ENCODE data around the gene NDUFS3. TPM values are rescaled to one million over a fixed set of nuclear protein-coding genes. Genes with fewer than 3 reads are reported as not detected.

Gene NDUFS3
- total and polyA plus RNA-seq, 10 of the 15 experiments (the other 5 are each of a cell fraction or from before 2014, with no cell fraction given) = 22.3 to 217 (median 125) TPM

GRCh38 chr11:47532597-47533213 is 46.2 kb upstream of the NDUFS3 start (continued):
- no peak for TF ChIP-seq RELB (IDR thresholded peaks at IDR 0.05; ENCODE audit: low read depth)
- no peak for TF ChIP-seq CHD4 (IDR thresholded peaks at IDR 0.05)
- no peak for TF ChIP-seq BHLHE40 (IDR thresholded peaks at IDR 0.05; ENCODE audit: borderline replicate concordance in 1 of 2, low read depth in 2 of 2, low read length in 1 of 2)

- H3K36me3 ChIP-seq (ENCODE audit: control insufficient read depth in 2 of 2, insufficient read depth in 2 of 2, low read length in 1 of 2) = peaks cover 0 to 10% of the 10 kb centered on the region in 2 experiments
- BruUV-seq (replicated peaks) = no TSS peak
- no peak for ATAC-seq
- TF ChIP-seq BCLAF1 (IDR thresholded peaks at IDR 0.05) (no peak), CREM (IDR thresholded peaks at IDR 0.05; ENCODE audit: low read depth) (no peak), PBX3 (IDR thresholded peaks at IDR 0.05; ENCODE audit: insufficient replicate concordance, low read depth, low read length) (no peak), EP300 (IDR thresholded peaks at IDR 0.05; ENCODE audit: borderline replicate concordance in 1 of 2, control insufficient read depth in 1 of 2, low read depth in 2 of 2, low read length in 2 of 2) (no peak), RUNX3 (IDR thresholded peaks at IDR 0.05; ENCODE audit: low read length) (no peak), HDGF (IDR thresholded peaks at IDR 0.05) (no peak), ZNF24 (IDR thresholded peaks at IDR 0.05) (no peak), ATF2 (IDR thresholded peaks at IDR 0.05; ENCODE audit: low read length) (no peak), KLF5 (IDR thresholded peaks at IDR 0.05; ENCODE audit: partially characterized antibody) (no peak), MTA2 (IDR thresholded peaks at IDR 0.05; ENCODE audit: low read depth) (no peak)
Observed at GRCh38 chr11:47533690-47534151, 45.2 kb upstream of the NDUFS3 start.

More at GRCh38 chr11:47533690-47534151, 45.2 kb upstream of the NDUFS3 start:
- Histone ChIP-seq H3K27me3 (replicated peaks in 1 of 2; ENCODE audit: control insufficient read depth in 2 of 2, insufficient read depth in 2 of 2, low read length in 1 of 2) (no peaks in the 10 kb centered on the region), H3K27ac (ENCODE audit: control insufficient read depth, insufficient read depth) (no peak overlapping the region), H3K79me2 (ENCODE audit: control insufficient read depth, insufficient read depth, low read length) (peaks cover 81% of the 10 kb centered on the region), H3K9ac (ENCODE audit: control insufficient read depth, insufficient read depth, low read length) (no peak overlapping the region), H3K4me3 (no peak overlapping the region), H4K20me1 (ENCODE audit: control insufficient read depth, insufficient read depth) (no peaks in the 10 kb centered on the region), H3K4me2 (ENCODE audit: control insufficient read depth, insufficient read depth) (no peak overlapping the region), H2AFZ (ENCODE audit: control insufficient read depth, low read depth, low read length) (no peak overlapping the region), H3K4me1 (ENCODE audit: control insufficient read depth, insufficient read depth, low read length) (no peaks in the 10 kb centered on the region; the same call in 1 of the 2 replicates), H3K9me3 (replicated peaks; ENCODE audit: control insufficient read depth, insufficient read depth, low read length) (no peaks in the 10 kb centered on the region)
- CTCF ChIA-PET = interaction anchor here (0.6 to 2.6 kb wide), 3 partner anchors 12 to 18 kb away, joined by 6 to 9 read pairs (median 7); no protein-coding TSS in a partner anchor
- in situ Hi-C loops (cut with MboI) = no loop called here
- FAIRE-seq = no peak
- WGBS (ENCODE audit: insufficient coverage, insufficient replicate concordance, low lambda C conversion rate, missing lambda C conversion rate) = 100% methylated on average over 1 of the region's 2 CpGs
- RAD21 ChIA-PET (ENCODE audit: unreplicated experiment) = interaction anchor here (0.6 kb wide), 1 partner anchor 18 kb away, joined by 3 read pairs; no protein-coding TSS in a partner anchor
- POLR2A ChIA-PET = interaction anchor here (0.5 to 3.9 kb wide), 7 partner anchors 8 to 299 kb away, joined by 3 to 16 read pairs (median 4); partner anchors contain the start of genes CELF1 and MTCH2
- intact Hi-C loops (cut with micrococcal nuclease; ENCODE audit: unreplicated experiment) = no loop called here
- SMC1A ChIA-PET (ENCODE audit: uncharacterized antibody, unreplicated experiment) = interaction anchor here (0.8 to 6.1 kb wide), 4 partner anchors 9 to 35 kb away, joined by 3 to 42 read pairs (median 6); no protein-coding TSS in a partner anchor
- DNase-seq (ENCODE audit: low read depth, low spot score) = no peak
